GM18873 (cell line): ENCODE data around the gene CUL7.
A peak's percentile ranks its signal among the peaks of the same experiment; 100 is the strongest.

Experiments used
- ATAC-seq: cut with Tn5 transposase; IDR thresholded peaks from one replicate; pipeline ENCODE4 v1.9.1; 2021; ENCODE audit warnings: mild to moderate bottlenecking, moderate library complexity, moderate number of reproducible peaks; ENCODE audit not compliant: unreplicated experiment, low FRiP score

The CUL7 gene

DNA sequence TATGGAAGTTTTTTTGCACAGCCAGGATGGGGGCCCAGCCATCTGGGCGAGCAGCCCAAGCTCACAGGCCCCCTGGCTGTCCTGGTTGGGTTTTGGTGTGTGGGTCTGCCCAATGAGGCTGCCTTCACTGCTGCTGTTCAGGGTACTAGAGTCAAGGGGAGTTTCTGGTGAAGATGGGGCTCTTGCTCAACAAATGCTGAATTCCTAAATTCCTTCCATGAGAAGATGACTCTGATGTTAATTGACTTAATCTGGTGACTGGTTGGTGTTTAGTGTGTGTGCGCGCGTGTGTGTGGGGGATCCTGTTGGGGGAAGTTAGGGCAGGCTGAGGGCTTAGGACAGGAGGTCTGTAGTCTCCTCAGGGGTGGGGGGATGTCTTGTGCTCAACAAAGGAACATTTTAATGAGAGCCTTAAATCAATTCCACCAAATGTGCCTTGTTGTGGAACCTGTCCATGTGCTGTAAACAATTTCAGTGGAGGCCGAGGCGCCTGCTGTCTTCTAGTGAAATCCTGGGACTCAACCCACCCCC lies 24.4 kb upstream of the CUL7 start:
- no peak for ATAC-seq

DNA sequence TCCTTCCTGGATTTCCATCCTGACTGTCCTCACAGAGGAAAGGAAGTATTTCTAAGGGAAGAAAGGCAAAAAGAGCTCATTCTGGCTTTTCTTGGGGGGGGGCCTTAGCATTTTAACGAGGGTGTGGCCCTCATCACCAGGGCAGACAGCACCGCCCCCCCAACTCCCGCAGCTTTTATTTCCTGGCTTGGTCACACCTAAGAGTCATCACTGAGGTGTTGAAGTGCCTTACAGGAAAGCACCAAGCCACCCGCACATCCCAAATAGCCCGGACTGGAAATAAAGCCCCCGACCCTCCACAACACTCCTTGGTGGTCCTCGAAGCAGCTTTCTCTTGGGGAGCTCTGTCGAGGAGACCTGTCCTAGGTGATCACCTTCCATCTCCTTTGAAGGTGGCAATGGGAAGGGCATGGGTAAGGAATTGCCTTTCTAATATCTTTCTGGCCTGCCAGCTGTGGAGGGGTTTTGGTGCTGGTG lies 23.7 kb upstream of the CUL7 start:
- ATAC-seq: no peak

DNA sequence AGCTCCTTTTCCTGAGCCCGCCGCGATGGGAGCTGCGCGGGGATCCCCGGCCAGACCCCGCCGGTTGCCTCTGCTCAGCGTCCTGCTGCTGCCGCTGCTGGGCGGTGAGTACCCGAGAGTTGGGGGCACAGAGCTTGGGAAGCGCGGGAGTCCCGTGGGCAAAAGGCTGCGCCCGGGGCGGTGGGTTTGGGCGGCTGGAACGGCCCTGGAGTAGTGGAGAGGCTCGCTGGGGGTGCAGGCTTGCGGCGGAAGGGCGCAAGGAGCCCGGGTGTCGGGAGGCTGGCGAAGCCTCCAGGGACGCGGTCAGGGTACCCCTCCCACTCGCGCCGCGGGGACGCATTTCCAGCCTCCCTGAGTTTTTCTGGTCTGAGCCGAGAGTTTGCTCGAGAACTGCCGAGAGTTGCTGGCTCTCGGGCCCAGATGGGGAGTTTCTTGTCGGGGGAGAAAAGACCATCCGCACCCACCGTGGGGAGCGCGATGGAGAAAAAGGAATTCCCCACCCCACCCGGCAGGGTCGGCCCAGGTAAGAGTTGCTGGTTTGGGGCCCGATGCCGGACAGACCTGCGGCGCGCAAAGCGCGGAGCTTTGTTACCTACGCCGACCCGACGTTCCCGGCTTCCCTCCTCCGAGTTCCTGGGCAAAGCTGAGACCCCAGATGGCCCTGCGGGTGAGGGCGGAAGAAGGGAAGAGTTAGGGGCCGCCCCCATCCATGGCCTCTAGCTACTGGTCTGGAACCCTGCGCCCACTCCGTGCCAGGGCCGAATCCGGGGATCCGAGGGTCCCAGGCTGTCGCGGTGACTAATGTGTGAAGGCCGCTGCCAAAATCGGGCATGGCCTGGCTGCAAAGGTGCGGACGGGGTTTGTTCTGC lies 23.0 kb upstream of the CUL7 start:
- no peak for ATAC-seq

DNA sequence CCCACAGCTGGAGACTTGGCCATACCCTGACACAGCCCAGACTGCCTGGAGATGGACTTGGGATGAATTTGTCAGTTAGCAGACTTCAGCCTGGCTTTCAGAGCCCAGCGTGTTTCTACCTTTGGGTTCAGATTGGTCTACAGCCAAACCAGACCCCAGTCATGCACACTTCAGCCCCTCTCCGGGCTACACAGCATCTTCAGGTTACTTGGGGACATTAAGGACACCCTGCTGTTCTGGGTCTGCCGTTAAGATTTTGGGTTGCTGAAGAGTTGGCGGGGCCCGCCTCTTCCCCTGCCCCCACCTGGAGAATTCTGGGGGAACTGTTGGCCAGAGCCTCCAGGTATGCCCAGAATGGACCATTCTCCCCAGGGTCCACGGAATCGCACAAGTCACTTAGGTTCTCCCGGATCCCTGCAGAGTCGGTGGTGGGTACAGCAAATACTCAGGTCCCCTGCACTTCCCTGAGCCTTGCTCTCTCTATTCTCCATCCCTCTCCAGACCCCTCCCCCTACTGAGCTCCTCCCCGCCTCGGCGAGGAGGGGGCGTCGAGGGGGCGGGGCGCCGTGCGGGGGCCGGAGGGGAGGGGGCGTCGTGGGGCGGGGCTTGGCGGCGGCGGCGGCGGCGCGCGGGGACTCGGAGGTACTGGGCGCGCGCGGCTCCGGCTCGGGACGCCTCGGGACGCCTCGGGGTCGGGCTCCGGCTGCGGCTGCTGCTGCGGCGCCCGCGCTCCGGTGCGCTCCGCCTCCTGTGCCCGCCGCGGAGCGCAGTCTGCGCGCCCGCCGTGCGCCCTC lies 22.2 kb upstream of the CUL7 start, which contains the start of gene PTK7:
Gene PTK7, plus strand, starts transcription at position 645 of the 794 bp plus-strand sequence. CDS start 175 bp downstream, outside the sequence.
- ATAC-seq: no peak

DNA sequence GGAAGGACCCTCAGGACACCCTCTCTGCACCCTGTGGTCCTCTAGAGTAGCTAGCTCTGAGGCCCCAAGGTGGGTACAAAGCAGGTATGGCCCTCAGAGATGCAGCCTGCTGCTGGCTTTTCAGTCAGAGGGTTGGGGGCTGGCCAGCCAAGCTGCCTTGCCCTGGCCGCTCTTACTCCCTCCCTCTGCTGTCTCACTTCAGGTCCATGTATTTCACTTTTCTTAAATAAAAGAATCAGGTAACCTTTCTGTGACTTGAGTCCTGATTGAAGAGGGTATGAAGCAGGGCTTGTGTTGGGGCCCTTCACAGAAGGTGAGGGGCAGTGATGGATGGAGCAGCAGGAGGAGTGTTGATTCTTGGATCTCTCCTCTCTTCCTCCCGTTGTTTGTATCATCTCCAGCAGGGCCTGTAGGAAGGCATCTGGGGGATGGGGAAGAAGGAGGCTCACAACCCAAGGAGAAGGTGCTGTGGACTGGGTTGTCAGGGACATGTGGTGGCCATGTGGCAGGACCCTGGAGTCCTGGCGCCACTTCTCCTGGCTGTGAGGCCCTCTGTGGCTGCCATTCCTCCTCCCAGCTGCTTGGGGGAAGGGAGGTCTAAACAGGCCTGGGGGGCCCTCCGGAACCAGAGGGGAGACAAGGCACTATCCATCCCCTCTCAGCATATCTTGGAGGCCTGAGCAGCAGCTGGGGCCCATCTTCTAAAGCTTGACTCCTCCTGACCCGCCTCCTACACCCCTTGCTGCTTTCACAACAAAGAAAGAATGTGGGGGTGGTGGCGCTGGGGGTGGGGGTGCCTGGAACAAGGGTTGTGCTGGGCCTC lies 21.4 kb upstream of the CUL7 start:
- ATAC-seq: no peak

DNA sequence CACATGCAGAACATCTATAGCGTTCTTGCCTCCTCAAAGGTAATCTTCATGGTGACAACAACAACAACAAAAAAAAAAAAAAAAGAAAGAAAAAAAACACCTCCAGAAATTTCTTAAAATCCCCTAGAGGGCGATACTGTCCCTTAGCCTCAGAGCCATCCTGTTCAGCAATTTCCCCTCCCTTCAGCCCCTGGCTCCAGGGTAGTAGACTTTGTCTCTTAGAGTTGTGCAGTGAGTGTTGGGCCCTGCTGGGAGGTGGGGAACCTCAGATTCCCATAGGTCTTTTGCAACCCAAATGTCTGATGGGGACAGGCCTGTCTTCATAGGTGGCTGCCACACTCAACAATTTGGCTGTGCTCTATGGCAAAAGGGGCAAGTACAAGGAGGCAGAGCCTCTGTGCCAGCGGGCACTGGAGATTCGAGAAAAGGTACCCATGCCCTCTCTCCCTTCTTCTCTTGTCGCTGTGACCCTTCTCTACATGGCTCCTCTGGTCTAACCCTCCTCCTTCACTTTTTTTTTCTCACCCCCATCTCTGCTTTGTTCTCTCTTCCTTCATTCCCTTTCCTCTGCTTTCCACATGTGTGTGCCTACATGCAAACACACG lies 16.5 kb upstream of the CUL7 start:
- no peak for ATAC-seq

DNA sequence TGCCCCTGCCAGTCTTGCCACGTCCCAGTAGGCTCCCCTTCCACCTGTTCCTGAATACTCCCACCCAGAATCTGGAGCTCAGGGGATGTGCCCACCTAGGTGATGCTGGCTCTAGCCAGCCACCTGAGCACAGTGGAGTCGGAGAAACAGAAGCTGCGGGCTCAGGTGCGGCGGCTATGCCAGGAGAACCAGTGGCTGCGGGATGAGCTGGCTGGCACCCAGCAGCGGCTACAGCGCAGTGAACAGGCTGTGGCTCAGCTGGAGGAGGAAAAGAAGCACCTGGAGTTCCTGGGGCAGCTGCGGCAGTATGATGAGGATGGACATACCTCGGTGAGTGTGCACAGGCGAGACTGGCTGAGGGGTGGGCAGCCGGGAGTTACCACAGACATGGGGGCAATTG lies 9.2 kb upstream of the CUL7 start:
- no peak for ATAC-seq

DNA sequence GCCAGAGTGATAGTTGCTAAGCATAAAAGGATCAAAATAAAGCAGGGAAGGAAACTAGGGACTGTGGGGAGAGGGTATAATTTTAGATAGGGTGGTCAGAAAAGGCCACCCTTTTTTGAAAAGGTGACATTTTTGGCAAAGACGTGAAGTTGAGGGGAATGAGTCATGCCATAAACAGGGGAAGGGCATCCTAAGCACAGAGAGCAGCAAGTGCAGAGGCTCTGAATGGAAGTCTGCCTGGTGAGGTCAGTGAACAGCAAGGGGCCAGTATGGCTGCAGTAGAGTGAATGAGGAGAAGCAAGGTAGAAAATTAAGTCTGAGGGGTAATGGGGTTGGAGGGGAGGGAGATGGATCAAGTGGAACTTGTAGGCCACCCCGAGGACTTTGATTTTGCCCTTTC lies 8.2 kb upstream of the CUL7 start:
- ATAC-seq: no peak

DNA sequence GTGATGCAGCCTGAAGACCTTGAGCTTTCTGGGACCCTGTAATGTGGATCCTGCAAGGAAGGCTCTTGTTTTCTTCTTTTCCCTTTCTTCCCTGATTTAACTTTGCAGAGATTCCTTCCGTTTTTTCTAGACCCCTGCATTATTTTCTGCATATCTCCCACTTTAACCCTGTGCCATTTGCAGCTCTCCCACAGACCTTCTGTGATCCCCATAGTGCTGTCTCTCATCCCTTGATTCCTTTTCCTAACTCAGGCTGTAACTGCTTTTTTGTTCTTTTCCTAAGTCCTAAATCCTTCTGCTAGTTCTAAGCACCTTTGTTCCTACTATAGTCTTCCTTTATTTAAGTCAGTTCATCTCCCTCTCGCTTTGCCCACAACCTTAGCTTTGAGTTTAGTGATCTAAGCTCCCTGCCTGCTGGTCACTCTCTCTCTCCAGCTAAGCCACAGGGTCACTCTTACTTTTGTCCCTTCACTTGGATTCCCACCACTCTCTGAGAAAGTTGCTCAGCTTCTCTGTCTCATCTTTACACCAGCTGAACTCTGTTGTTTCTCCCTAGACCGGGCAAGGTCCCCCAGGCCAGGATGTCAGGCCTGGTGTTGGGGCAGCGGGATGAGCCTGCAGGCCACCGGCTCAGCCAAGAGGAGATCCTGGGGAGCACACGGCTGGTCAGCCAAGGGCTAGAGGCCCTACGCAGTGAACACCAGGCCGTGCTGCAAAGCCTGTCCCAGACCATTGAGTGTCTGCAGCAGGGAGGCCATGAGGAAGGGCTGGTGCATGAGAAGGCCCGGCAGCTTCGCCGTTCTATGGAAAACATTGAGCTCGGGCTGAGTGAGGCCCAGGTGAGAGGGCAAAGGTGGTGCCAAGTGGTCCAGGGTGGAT lies 7.3 kb upstream of the CUL7 start:
- ATAC-seq: no peak

DNA sequence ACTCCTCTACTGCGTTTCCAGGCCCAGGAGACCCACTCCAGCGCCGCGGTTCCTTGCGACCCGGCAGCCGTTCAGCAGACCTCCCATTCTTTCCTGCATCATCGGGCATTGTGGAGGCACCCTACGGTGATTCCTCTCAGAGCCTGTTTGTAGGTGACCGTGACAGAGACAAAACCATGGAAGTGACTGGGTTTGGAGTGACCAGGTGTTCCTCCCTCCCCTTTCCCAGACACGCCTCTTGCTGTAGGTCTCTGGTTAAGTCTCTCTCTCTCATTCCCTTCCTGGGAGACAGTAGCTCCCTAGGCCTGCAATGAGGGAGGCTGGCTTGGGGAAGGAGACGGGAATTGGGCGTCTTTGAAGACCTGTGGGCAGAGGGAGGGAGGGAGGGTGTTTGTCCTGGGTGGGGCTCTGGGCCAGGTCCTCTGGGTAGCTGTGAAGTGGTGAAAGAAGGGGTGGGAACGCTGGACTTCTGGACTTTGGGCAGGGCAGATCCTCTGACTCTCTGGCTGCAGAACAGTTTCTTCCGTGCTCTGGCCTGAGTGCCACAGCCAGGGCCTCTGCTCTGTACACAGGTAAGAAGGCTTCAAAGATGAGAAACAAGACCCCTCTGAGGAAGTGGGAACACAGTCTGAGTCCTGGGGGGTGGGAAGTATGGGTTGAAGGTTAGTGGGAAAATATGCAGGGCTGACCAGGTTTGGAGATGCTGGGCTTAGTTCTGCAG lies 6.5 kb upstream of the CUL7 start:
- no peak for ATAC-seq

DNA sequence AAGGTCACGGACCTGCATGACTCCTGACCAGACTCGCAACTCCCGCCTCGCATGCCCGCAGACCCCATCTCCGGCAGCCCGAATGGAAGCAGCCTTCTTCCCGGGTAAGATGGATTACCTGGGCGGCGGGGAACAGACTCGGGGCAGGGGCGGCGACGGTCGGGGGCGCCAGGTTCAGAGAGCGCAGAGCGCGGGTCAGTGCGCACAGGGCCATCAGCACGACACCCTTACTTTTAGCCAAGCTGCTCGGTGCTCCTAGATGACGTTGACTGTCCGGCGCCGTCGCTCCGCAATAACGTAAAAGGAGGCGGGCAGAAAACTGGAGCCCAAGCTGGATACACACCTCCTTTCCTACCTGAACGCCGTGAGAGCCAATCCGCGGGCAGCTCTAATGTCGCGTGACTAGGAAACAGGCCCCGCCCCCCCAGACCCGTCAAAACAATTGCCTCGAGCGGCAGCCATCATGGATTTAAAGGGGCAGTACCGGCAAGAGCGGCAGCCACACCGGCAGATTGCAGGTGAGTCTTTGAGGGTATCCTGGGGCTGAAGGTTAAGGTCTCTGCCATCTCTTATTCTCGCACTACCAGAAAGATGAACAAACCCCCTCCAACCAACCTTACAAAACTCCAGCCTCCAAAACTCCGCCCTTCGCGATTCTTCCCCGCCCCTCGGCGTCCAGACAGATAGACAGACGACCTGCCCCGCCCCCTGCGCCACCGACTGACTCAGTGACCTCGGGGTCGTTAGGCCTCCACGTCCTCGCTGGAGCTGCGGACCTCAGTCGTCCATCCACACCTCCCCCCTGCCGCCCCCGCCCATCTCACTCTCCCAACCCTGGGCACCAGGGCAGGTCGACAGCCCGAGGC lies 5.8 kb upstream of the CUL7 start, which contains the start of the genes KLC4 and MRPL2:
Gene KLC4, plus strand, starts transcription at position 464 of the 866 bp plus-strand sequence. CDS start 1,705 bp downstream, outside the sequence.
Gene MRPL2, minus strand, starts transcription at position 267 of the 866 bp plus-strand sequence. Its CDS starts 53 bp downstream, at position 214.
- peak; percentile 92 for ATAC-seq

DNA sequence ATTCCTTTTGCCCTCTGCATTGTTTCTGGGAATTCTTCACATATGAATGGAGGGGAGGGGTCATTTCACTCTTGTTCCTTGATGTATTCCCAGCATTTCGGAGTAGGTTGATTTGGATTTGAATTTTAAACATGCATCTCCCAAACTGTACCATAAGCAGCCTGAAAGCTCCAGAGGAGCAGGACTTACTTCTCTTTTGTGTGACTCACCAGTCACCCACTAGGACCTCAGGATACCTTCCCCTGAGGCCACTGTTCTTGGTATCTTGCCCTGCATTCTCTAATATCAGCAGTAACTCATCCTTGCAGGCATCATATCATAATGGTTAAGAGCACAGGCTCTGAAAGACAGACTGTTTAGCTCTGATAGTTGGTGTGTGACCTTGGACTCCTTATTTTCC lies 4.9 kb upstream of the CUL7 start:
- no peak for ATAC-seq

DNA sequence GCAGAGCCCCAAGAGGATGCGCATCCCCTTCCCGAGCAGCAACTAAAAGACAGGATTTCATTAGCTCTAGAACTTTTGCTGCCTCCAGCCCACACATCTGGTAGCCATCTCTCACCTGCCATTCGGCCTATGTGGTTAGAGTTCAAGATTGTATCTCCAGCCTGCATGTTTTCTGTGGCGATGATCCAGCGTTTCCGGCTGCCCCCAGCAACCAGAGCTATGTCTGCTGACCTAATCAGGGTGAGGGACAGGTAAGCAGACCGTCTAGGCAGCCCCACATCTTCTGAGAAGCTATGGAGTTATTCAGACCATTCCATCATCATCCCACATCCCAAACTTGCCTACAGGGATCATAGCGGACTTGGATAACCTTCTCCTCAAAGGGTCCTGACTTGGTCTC lies 2.3 kb upstream of the CUL7 start:
- ATAC-seq: no peak

DNA sequence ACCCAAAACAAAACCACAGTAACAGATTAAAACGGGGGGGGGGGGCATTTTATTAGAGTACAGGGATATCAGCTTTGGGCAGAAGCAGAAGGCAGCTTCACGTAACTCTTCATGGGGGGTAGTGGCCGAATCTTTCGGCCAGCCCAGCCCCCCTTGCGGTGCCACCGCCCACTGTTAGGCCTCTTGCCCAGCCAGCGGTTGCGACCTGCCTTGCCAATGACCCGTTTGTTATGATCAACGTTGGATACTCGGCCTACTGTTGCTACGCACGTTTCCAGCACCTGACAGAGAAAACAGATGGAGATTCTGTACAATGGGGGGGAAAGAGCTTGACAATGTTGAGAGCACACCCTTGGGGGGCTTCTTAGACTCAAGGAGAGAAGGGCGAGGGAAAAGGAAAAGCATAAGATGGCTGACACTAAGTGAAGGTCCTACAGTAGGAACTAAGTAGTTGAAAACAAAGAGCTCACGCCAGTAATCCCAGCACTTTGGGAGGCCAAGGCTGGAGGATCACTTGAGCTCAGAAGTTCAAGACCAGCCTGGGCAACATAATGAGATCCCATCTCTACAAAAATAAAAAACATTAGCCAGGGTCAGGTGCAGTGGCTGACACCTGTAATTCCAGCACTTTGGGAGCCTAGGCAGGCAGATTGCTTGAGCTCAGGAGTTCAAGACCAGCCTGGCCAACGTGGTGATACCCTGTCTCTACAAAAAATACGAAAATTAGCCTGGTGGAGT lies 724 bp upstream of the CUL7 start:
- no peak for ATAC-seq

DNA sequence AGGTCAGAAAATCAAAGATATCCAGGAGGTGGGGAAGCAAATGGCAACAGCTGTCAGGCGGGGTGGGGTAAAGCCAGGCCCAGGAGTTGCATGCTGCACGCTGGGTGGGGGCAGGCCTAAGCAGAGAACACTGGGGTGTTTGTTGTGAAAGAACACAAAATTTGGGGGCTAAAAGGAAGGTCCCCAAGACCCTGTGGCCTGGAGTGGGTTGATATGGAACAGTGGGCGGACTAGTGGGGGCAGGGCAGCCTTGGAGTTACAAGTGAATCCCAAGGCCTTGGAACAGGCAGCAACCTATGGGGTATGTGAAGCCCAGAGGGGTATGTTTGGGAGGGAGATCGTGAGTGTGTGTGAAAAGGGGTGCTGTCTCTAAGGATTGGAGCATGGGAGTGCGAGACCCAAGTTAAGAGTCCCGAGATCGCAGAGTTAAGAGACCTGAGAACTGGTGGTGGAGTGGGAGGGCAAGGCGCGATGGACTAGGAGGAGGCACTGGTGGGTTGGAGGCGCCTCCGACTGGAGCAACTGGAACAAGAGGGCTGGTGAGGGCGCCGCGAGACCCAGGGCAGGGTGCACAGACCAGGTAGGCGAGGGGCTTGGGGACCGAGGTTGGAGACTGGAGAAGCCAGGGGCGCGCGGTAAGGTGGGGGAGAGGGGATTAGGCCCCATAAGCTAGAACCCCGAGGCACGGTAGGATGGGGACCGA lies 658 bp downstream of the CUL7 start:
- ATAC-seq: no peak
